HepG2 (cell line): Measurements from ENCODE around the gene PET117. TPM values are rescaled to one million over a fixed set of nuclear protein-coding genes. Genes with fewer than 3 reads are reported as not detected.

Experiments used
- ATAC-seq: fragments of 200-7000 bp; cut with Tn5 transposase; 3 replicates; pipeline ENCODE4 v1.9.1; 2020; ENCODE audit warnings: mild to moderate bottlenecking, moderate library complexity
- BruUV-seq: library from RNA; stranded (reverse); fragments of 400-500 nt; replicated peaks from 2 replicates; lab custom pipeline; 2021; lab: Mats Ljungman, UMichigan
- CTCF ChIA-PET: fragments of 300-600 bp; formaldehyde crosslinking; extraction: SDS; loops from one replicate; lab custom pipeline; 2021; ENCODE audit warnings: low total read pairs, inconsistent platforms, low intra/inter-chr PET ratio; lab: Yijun Ruan, JAX
- POLR2A ChIA-PET: fragments of 350-600 bp; sonication (Branson Sonifier 250); formaldehyde crosslinking; loops from one replicate; lab custom pipeline; 2020; ENCODE audit warnings: antibody characterized with exemption, inconsistent platforms; lab: Yijun Ruan, JAX
- DNase-seq: peaks from one replicate; pipeline ENCODE4 v3.0.0-alpha.2; 2015; ENCODE audit warnings: low spot score
- FAIRE-seq: peaks from 3 replicates; lab custom pipeline; 2011; peaks lifted over from hg19 to GRCh38; lab: Jason Lieb, UNC
- H2AFZ ChIP-seq: one replicate; pipeline ENCODE4 v1.6.1; 2011; ENCODE audit warnings: low read length, inconsistent platforms
- H3K27ac ChIP-seq: fragments of 300-600 bp; 3 replicates; pipeline ENCODE4 v1.8.0; 2011; ENCODE audit warnings: mixed run types, mild to moderate bottlenecking, mixed read lengths, low read length, inconsistent platforms; ENCODE audit not compliant: insufficient read depth; ENCODE audit errors: extremely low read length
- H3K27me3 ChIP-seq, 2 experiments: fragments of 200-600 bp in 1 of 2; 2 replicates in 1 of 2; 3 replicates in 1 of 2; pipeline versions ENCODE4 v1.6.0 to v1.8.0; 2011; ENCODE audit warnings: low read length in 2 of 2, mild to moderate bottlenecking in 2 of 2, moderate library complexity in 2 of 2, inconsistent platforms in 1 of 2; ENCODE audit not compliant: insufficient read depth in 2 of 2, control insufficient read depth in 1 of 2
- H3K36me3 ChIP-seq, 2 experiments: fragments of 200-600 bp in 1 of 2; replicated peaks in 1 of 2; 2 replicates in 1 of 2; 3 replicates in 1 of 2; pipeline versions ENCODE4 v1.5.1 to v1.8.0; 2011; ENCODE audit warnings: low read length in 2 of 2, inconsistent platforms in 1 of 2; ENCODE audit not compliant: insufficient read depth in 2 of 2, control insufficient read depth in 1 of 2
- H3K4me1 ChIP-seq: 2 replicates; pipeline ENCODE4 v1.5.1; 2012; ENCODE audit warnings: low read length, inconsistent platforms; ENCODE audit not compliant: insufficient read depth
- H3K4me2 ChIP-seq: 2 replicates; pipeline ENCODE4 v1.6.0; 2011; ENCODE audit warnings: low read depth, low read length, inconsistent platforms
- H3K4me3 ChIP-seq, 3 experiments: fragments of 200-600 bp in 1 of 3; sonication (generic), shearing (Covaris generic) in 1 of 3; replicated peaks in 1 of 3; 2 replicates each; pipeline ENCODE4 v1.5.1; 2011 to 2016; ENCODE audit warnings: low read length in 3 of 3, inconsistent platforms in 2 of 3, low read depth in 2 of 3, mild to moderate bottlenecking in 2 of 3, control low read depth in 1 of 3, mixed read lengths in 1 of 3; ENCODE audit not compliant: insufficient read depth in 1 of 3
- H3K79me2 ChIP-seq: one replicate; pipeline ENCODE4 v1.6.1; 2011; ENCODE audit warnings: low read length, inconsistent platforms; ENCODE audit not compliant: insufficient read depth
- H3K9ac ChIP-seq: 2 replicates; pipeline ENCODE4 v1.6.0; 2011; ENCODE audit warnings: mild to moderate bottlenecking, low read depth, low read length, inconsistent platforms; ENCODE audit not compliant: insufficient read depth
- H3K9me3 ChIP-seq: 2 replicates; pipeline ENCODE4 v1.5.1; 2012; ENCODE audit warnings: mild to moderate bottlenecking, low read length
- H4K20me1 ChIP-seq: 2 replicates; pipeline ENCODE4 v1.6.0; 2011; ENCODE audit warnings: inconsistent platforms, mild to moderate bottlenecking, low read length, moderate library complexity; ENCODE audit not compliant: insufficient read depth
- BCL6 ChIP-seq: IDR thresholded peaks from 2 replicates; pipeline ENCODE4 v1.6.1; 2016; ENCODE audit warnings: missing genetic modification reagents, missing compliant biosample characterization
- CREB1 ChIP-seq, 2 experiments: fragments of 450-650 bp in 1 of 2; IDR thresholded peaks; 2 replicates each; pipeline ENCODE4 v1.6.1; 2016 to 2017; ENCODE audit warnings: control low read depth in 1 of 2, mild to moderate bottlenecking in 1 of 2, missing compliant biosample characterization in 1 of 2, missing genetic modification characterization in 1 of 2
- EHMT2 ChIP-seq: fragments of 200-600 bp; sonication (generic); IDR thresholded peaks from 2 replicates; pipeline ENCODE4 v1.7.0; 2017; ENCODE audit warnings: antibody characterized with exemption, low read depth, low read length, borderline replicate concordance
- ELF4 ChIP-seq: sonication (generic); formaldehyde crosslinking; IDR thresholded peaks from 2 replicates; pipeline ENCODE4 v1.5.0; 2020; ENCODE audit warnings: missing genetic modification reagents, mild to moderate bottlenecking, moderate library complexity, borderline replicate concordance
- RERE ChIP-seq: IDR thresholded peaks from 2 replicates; pipeline ENCODE4 v1.6.1; 2016; ENCODE audit warnings: low read depth, missing genetic modification reagents, missing compliant biosample characterization
- SIX4 ChIP-seq: sonication (generic); formaldehyde crosslinking; IDR thresholded peaks from 2 replicates; pipeline ENCODE4 v1.4.0; 2020; ENCODE audit warnings: missing genetic modification reagents
- SMYD3 ChIP-seq: sonication (generic); formaldehyde crosslinking; IDR thresholded peaks from 2 replicates; pipeline ENCODE4 v1.8.1; 2023; ENCODE audit warnings: mild to moderate bottlenecking, missing genetic modification reagents
- TAF1 ChIP-seq: sonication (generic); formaldehyde crosslinking; IDR thresholded peaks from 2 replicates; pipeline ENCODE4 v1.4.0; 2020; ENCODE audit warnings: missing genetic modification reagents
- ZBED4 ChIP-seq: sonication (generic); formaldehyde crosslinking; IDR thresholded peaks from 2 replicates; pipeline ENCODE4 v1.4.0; 2020; ENCODE audit warnings: missing genetic modification reagents, borderline replicate concordance
- ZNF546 ChIP-seq: sonication (generic); formaldehyde crosslinking; conservative IDR thresholded peaks from 2 replicates; pipeline ENCODE4 v1.8.1; 2023; ENCODE audit warnings: mild to moderate bottlenecking, missing genetic modification reagents
- ZNF547 ChIP-seq: sonication (generic); formaldehyde crosslinking; IDR thresholded peaks from 2 replicates; pipeline ENCODE4 v1.5.1; 2020; ENCODE audit warnings: mild to moderate bottlenecking, missing genetic modification reagents
- ZNF737 ChIP-seq: sonication (generic); formaldehyde crosslinking; IDR thresholded peaks from 2 replicates; pipeline ENCODE4 v1.5.0; 2020; ENCODE audit warnings: missing genetic modification reagents, mild to moderate bottlenecking, borderline replicate concordance
- WGBS: methylation state at CpG from one replicate; pipeline ENCODE4 v1.1.6; 2017; ENCODE audit warnings: low lambda C conversion rate; 5-methylcytosine and 5-hydroxymethylcytosine counted together
- in situ Hi-C: cut with HindIII; loops from 2 replicates; pipeline ENCODE4 v1.10.0; 2017; ENCODE audit warnings: low pct_unique_long_range_greater_than_20kb; ENCODE audit not compliant: extremely low pct_ligation_motif_present
- intact Hi-C: fragments of 100-400 bp; cut with micrococcal nuclease; formaldehyde crosslinking; loops from one replicate; pipeline ENCODE4 v1.10.0; 2022; ENCODE audit not compliant: unreplicated experiment
- polyA plus RNA-seq, 8 experiments: library from polyadenylated mRNA; depleted of rRNA in 3 of 8; stranded (reverse) in 7 of 8; unstranded in 1 of 8; fragments of >200 nt; fragmentation: Illumina TruSeq in 4 of 8; extraction: Trizol in 4 of 8; gene quantifications; 2 replicates each; pipeline versions ENCODE4 v1.2.1 to v1.2.3, GENCODE V29; 2011 to 2016; ENCODE audit warnings: low read depth in 4 of 8, missing spikeins in 1 of 8, mixed read lengths in 1 of 8; ENCODE audit not compliant: insufficient read depth in 1 of 8
- total RNA-seq, 5 experiments: library from RNA; depleted of rRNA; stranded (reverse); fragments of >200 nt; fragmentation: Illumina TruSeq; extraction: Trizol; gene quantifications; 2 replicates each; pipeline ENCODE4 v1.2.3, GENCODE V29; 2016; ENCODE audit warnings: low read depth in 1 of 5
- TF ChIP-seq, protein P1 (sequence below): sonication (generic); formaldehyde crosslinking; IDR thresholded peaks from 2 replicates; pipeline ENCODE4 v1.9.0; 2022; ENCODE audit warnings: missing genetic modification reagents, mild to moderate bottlenecking, borderline replicate concordance

The PET117 gene
- total and polyA plus RNA-seq, 2 of the 13 experiments (the other 11 are each of a cell fraction or from before 2014, with no cell fraction given): 22.2 to 48.2 TPM

DNA sequence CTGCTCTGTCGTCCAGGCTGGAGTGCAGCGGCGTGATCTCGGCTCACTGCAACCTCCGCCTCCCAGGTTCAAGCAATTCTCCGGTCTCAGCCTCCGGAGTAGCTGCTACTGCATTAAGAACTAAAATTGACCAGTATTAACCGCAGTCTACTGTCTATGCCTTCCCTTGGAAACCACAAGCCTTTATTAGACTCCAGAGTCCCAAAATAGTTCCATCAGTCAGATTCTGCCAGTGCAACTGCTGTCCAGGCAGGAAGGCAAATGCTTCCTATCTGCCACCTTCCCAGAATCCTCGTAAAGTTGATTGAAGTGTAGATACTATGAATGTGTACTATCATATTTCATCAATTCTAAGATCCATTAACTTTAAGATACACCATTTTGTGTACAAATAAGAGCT lies 16.7 kb downstream of the PET117 start (continued):
- TF ChIP-seq ELF4 (CRISPR knock-in tag): no peak
- no peak for TF ChIP-seq SMYD3 (CRISPR knock-in tag)
- no peak for TF ChIP-seq ZNF546
- TF ChIP-seq SIX4 (CRISPR knock-in tag): no peak
- TF ChIP-seq EHMT2: no peak
- no peak for TF ChIP-seq TAF1 (CRISPR knock-in tag)
- TF ChIP-seq ZNF737 (CRISPR knock-in tag): no peak

GRCh38 chr20:18156045-18156444 lies 18.4 kb downstream of the PET117 start:
- 98% methylated on average over 4 of the region's 4 CpGs for WGBS
- no peaks in the 10 kb centered on the region for H4K20me1 ChIP-seq
- no peaks in the 10 kb centered on the region for H3K79me2 ChIP-seq
- FAIRE-seq (no peak), ATAC-seq (no peak), DNase-seq (no peak)
- H2AFZ ChIP-seq: no peak overlapping the region
- no peak overlapping the region for H3K4me3 ChIP-seq
- POLR2A ChIA-PET: no interaction called here
- intact Hi-C loops (no loop called here), in situ Hi-C loops (no loop called here)
- no peak overlapping the region for H3K27ac ChIP-seq
- peaks cover 3 to 4% of the 10 kb centered on the region in 2 experiments; a peak in 3 of 5 replicates for H3K36me3 ChIP-seq
- H3K4me1 ChIP-seq: no peaks in the 10 kb centered on the region
- H3K4me2 ChIP-seq: no peak overlapping the region
- CTCF ChIA-PET: no interaction called here
- H3K27me3 ChIP-seq: no peaks in the 10 kb centered on the region
- no TSS peak for BruUV-seq
- no peak overlapping the region for H3K9ac ChIP-seq
- no peaks in the 10 kb centered on the region for H3K9me3 ChIP-seq
- TF ChIP-seq CREB1 (IDR thresholded peaks at IDR 0.05) (no peak), CREB1 (CRISPR knock-in tag; IDR thresholded peaks at IDR 0.05) (no peak), ZNF547 (CRISPR knock-in tag) (no peak), ZBED4 (CRISPR knock-in tag) (no peak), RERE (CRISPR knock-in tag) (no peak), BCL6 (CRISPR knock-in tag) (no peak)
- TF ChIP-seq, protein P1, sequence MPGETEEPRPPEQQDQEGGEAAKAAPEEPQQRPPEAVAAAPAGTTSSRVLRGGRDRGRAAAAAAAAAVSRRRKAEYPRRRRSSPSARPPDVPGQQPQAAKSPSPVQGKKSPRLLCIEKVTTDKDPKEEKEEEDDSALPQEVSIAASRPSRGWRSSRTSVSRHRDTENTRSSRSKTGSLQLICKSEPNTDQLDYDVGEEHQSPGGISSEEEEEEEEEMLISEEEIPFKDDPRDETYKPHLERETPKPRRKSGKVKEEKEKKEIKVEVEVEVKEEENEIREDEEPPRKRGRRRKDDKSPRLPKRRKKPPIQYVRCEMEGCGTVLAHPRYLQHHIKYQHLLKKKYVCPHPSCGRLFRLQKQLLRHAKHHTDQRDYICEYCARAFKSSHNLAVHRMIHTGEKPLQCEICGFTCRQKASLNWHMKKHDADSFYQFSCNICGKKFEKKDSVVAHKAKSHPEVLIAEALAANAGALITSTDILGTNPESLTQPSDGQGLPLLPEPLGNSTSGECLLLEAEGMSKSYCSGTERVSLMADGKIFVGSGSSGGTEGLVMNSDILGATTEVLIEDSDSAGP (CRISPR knock-in tag): no peak
